ENCODE results near the gene CDKL5.

CDKL5 gene

DNA sequence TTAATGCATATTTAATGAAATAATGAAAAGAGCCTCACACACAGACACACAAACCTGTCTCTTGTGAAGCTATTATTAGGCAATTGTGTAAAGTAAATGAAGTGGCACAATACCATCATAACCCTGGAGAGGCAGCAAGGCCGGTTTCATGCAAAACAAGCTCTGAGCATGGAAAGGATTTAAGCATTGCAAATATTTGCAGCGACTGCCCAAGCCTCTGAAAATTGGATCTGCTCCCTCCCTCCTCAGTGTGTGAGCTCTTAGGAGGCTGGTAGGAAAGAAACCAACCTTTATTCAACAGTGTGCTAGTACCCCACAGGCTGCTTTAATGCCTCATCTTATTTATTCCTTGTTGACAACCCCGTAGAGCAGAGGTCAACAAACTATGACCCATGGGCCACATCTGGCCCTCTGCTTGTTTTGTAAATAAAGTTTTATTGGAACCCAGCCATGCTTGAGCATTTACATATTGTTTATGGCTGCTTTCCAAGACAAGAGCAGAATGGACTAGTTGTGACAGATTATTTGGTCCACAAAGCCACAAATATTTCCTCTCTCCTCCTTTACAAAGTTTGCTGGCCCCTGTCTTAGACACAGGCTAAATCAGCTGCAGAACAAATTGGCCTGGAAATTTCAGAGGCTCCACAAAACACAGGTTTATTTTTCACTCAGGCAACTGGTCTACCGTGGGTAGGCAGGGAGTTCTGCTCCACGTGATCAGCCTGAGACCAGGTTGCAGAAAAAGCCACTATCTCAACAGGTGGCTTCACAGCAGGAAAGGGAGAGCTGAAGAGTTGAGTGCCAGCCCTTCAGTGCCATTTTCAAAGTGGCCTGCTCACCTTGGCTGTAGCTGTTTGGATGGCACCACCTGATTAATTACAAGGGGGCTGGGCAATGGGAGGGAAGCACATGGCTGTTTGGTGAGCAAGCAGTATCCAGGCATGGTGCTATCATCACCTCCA is 229.7 kb downstream of the CDKL5 start:
- DNase-seq, result no peak

DNA sequence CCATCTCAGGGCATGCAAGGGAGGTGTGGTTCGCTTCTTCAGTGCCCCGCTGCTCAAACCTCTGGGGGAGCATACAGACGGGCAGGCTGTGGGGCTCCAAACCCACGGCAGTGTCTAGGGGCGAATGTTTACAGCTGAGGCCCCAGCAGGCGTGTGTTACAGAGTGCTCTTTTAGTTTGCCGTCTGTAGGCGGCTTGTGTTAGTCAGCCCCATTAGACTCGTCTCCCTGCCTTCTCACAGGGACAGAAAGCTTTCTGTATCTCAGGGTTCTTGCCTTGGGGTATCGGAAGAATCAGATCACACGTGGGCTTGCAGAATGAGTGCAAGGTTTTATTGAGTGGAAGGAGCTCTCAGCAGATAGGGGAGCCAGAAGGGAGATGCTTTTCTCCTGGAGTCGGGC is 235.9 kb downstream of the CDKL5 start:
- DNase-seq, result no peak

DNA sequence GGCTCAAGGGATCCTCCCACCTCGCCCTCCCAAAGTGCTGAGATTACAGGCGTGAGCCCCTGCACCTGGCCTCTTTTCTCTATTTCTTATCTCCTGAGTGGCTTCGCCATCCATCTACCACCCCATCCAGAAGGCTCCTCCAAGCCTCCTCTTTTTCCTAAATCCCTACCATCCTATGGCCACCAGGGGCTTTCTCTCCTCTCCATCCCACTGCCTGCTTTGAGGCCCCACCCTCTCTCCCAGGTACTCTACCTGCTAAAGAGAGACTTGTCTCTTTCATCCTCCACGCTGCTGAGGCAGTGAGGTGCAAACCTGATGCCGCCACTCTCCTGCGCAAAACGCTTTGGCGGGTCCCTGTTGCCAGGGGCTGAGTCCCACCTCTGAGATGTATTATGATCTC is 239.5 kb downstream of the CDKL5 start:
- DNase-seq, result no peak

DNA sequence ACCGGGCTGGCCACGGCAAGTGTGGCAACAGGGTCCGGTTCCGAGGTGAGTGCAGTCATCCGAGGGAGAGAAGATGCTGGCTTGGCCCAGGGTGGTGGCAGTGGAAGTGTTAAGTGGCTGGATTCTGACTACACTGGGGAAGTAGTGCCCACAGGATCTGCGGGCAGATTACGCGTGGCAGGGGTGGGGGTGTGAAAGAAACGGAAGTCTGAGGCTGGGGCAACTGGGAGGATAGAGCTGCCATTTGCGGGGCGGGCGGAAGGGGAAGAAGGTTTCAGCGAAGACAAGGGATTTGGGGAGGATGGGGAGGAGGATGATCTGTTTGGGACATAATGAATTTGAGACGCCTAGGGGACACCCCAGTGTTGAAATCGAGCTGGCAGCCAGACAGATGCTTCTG is 241.2 kb downstream of the CDKL5 start:
- DNase-seq, result no peak

DNA sequence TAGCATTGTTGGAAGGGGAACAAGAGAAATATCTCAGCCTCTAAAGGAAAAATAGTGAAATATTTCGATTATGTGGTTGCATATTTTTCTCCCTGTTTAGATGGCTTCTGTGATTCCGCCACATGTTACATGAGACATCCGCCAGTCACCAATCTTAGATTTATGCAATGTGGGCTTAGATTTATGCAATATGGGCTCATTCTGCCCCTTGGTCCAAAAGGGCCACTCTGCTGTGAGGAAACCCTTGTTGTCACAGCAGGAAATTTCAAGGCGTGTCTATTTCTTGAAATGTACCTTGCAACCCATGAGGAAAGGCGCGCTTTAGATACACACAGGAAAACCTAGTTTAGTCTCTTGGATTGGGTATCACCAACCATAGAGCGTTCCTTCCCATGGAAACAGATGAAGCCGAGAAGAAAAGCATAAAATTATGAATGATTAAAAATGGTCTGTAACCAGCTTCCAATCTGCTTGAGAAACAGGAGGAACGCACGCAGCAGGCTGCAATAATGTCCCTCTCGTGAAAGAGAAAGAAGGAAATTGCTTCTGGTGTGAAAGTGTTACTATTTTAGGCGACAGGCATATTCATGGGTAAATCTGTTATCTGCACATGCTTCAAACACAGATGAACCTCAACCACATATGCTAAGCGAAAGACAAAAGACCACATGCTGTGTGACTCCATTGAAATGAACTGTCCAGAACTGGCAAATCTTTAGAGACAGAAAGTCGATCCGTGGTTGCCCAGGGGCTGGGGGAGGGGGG is 242.8 kb downstream of the CDKL5 start:
- DNase-seq, result no peak

DNA sequence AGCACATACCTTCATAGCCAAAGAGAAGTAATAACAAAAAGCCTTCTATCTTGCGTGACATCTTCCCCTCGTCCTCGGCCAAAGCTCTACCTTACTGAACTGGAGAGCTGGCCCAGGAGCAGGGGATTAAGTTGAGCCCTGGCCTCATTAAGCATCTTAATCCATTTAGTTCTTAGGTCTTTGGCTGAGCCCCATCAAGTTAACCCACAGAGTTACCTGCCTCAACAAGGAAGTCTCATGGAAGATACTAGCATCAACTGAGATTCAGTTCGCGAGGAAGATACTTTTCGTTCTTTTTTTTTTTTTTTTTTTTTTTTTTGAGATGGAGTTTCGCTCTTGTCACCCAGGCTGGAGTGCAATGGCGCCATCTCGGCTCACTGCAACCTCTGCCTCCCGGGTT is 246.6 kb downstream of the CDKL5 start, which contains the start of gene RS1:
Gene RS1 (minus strand): TSS at position 101 of the 400 bp plus-strand sequence. CDS start 40 bp downstream, at position 61.
- DNase-seq, result no peak

DNA sequence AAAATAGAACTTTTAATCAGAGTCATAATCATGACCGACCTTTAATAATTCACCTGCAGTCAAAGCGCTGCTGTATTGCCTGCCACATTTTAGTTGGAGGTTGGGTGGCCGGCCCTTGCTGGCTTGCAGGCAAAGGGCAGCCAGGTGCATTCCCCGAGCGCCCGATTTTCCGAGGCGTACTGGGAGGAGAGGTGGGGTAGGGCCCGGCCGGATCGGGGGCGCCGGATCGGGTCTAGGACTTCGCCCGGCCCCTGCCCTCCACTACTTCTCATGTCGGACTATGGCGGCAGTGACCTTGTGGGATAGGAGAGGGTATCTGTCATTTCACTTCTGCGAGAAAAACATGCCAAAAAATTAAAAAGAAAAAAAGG is 249.0 kb downstream of the CDKL5 start:
- DNase-seq, result peak; percentile 5

DNA sequence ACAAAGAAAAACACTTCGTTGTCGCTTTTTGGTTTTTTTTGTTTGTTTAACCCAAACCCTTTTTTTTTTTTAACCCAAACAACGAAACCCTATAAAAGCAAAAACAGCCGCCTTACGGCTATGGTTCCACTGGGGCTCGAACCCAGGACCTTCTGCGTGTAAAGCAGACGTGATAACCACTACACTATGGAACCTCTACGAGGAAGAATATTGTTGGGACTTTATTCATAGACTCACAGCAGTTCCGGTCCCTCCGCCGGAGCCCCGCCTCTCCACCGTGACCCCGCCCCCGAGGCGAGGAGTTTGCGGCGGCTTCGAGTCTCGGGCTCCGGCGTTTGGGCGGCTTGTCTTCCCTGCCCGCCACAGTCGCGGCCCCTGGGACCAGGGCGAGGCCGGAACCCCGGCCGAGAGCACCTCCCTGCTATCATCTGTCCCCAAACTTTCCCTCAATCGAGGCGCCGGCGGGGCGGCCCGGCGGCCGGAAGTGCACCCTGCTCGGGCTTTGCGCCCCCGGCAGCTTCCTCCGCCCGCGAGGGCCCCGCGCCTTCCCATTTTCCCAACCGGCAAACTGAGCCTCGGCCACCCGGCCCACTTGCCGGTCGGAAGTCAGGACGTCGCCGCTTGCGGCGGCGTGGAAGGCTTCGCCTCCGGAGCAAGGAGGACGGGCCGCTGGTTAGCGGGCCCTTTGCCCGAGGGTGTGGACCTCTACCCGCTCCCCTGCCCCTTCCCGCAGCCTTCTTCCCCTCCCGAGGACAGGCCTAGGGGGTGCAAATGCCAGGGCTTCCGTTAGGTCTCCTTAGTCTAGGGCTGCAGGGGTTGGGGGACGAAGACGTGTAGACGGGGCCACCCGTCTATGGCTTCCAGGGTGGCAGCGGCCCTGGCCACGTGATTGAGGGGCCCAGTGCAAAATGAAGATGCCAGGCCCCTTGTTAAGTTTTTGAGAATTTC is 249.7 kb downstream of the CDKL5 start:
- DNase-seq, result peak; percentile 74

DNA sequence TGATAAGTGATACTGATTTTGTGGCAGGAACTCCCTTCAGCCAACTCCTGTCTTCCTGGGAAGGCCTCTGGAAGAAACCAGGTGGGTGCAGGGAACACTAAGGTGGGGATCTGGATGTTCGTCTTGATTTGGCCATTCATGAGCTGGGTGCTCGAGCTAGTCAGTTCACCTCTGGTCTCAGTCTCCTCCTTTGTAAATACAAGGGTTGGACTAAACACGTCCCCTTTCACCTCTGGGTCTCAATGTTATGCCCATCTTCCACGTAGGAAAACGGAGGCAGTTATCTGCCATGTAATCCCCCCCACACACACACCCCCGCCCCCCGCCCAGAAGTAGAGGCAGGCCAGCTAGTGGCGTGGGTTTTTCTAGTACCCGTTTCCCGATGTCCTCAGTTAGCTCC is 250.6 kb downstream of the CDKL5 start:
- DNase-seq, result no peak

DNA sequence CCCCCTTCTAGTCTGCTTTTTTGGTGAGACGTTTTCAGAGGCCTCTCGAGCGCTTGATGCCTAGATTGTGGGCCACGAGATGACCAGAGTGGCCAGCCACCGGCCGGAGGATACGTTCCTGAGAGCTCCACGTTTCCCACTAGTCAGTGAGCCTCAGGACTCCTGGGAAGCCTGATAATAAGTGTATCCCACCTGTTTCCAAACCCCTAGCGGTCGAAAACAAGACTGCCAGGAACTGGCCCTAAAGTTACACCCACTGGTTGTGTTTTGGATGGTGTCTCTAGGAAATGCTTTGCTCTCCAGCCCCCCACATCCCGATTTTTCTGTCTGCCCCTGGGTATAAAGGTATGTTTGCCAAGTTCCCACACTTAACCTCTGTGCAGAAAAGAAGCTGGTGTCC is 251.1 kb downstream of the CDKL5 start:
- no peak for DNase-seq

DNA sequence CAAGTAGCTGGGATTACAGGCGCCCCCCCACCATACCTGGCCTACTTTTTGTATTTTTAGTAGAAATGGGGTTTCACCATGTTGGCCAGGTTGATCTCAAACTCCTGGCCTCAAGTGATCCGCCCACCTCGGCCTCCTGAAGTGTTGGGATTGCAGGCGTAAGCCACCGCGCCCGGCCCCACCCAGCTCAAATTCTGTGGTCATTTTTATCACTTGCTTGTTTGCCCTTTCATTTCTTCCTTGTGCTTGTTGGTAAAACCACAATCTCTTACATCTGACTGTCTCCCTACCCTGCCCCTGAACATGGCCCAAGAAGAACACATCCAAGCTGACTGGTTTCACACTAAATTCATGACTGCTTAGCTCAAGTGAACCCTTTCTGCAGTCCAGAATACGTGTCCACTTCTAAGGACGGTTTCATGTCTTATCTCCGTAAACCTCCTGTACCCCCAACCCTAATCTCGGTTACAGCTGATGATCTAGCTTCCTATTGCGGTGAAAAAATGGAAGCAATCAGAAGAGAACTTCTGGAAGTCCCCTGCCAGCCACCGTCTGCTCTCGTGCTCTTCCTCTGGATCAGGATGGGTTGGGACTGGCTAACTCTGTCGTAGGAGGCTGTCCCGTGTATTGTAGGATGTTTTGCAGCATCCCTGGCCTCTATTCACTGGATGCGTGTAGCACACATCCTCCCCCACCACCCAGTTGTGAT is 251.9 kb downstream of the CDKL5 start:
- DNase-seq, result no peak

DNA sequence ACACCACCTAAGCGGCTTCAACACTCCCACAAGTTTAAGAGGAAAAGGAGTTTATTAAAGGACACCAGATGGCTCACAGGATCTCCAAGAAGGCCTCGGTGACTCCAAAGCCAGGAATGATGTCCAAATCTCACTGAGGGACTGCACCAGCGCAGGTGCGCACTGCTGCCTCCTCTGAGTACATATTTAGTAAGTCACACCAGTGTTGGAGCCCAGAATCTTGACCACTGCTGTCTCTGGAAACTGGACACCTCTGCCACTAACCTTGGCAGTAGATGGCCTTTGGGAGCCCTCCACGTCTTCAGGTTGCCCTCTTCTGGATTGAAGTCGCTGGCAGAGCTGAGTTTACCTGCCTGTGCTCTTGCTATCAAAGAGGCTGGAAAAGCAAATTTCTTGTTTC is 256.6 kb downstream of the CDKL5 start:
- no peak for DNase-seq

DNA sequence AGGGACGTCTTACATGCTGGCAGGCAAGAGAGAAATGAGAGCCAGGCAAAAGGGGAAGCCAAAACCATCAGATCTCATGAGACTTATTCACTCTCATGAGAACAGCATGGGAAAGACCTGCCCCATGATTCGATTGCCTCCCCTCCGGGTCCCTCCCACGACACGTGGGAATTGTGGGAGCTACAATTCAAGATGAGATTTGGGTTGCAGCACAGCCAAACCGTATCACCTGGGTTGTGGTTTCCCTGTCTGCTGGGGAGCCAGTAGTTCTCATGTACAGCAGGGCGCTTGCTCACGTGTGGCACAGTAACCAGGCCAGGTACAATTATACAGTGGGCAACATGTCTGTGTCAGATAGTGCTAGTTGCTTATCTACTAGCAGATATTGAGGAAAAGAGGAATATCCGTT is 257.6 kb downstream of the CDKL5 start:
- DNase-seq, result no peak

DNA sequence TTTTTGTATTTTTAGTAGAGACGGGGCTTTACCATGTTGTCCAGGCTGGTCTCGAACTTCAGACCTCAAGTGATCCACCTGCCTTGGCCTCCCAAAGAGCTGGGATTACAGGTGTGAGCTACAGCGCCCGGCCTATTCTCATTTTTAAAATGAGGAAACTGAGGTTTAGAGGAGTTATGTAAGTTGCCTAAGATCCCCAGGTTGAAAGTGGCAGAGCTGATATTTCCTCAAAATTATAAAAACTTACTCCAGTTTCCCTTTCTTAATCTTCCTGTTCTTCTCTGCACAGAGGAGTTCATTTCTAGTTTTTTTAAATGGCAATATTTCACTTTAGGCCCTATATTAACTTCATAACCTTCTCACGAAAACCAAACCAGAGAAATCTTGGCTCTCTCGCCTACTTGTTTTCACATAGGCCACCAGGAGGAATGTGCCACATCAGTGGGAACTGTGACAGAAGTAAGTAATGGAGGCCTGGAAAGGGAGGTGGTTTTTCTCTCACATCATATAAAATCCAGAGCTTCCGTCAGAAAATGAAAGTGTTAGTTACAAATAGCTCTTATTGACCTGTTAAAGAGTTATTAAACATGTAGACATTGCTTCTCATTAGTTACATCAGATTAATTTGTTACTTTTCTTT is 262.6 kb downstream of the CDKL5 start:
- no peak for DNase-seq

DNA sequence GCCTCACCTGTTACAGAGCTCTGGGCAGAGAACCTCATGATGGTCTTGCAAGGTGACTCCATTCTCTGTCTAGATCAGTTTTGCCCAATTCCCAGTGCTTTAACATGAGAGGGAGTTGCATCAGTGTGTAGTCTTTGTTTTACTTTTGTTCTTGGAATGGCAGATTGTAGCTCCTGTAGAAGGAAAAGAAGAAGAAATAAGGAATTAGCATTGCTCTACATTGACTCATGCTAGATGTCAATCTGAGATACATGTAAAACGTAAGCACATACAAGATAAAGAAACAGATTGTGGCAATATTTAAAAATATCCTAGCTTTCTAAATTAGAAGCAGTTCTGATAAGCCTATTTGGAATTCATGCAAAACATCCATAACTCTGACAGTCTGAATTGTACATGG is 266.0 kb downstream of the CDKL5 start:
- DNase-seq, result no peak

DNA sequence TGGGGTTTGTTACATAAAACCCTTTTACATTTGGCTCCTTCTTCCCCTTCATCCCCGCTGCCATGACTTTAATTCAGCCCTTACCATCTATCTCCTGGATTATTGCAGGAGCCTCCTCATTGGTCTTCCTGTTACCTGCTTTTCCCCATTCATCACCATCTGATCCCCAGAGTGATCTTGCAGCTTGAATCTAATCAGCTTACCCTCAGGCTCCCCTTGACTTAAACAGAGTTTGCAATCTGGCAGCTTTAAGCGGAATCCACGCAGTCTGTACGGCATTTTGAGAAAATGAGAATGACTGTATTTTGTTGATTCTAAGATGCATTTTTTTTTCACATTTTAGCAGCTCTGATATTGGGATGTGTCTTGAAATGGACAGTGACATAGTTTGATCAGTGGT is 267.1 kb downstream of the CDKL5 start:
- DNase-seq, result no peak

DNA sequence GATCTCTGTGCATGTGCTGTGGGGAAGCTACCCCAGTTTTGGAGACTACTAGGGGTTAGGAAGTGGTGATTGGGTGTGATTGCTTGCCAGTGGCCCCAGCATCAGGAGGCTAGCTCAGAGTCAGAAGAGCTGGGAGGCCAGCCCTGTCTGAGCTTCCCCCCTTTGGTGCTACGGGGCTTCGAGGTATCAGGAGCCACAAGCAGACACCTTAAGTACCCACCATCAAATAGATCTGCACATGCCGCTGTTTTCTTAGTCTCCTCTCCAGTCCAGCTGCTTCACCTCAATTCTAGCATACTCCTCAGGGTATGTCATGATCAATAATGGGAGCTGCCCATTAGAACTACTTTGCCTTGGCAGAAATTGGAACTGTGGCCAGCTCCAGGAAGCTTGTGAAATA is 271.2 kb downstream of the CDKL5 start:
- DNase-seq, result no peak

DNA sequence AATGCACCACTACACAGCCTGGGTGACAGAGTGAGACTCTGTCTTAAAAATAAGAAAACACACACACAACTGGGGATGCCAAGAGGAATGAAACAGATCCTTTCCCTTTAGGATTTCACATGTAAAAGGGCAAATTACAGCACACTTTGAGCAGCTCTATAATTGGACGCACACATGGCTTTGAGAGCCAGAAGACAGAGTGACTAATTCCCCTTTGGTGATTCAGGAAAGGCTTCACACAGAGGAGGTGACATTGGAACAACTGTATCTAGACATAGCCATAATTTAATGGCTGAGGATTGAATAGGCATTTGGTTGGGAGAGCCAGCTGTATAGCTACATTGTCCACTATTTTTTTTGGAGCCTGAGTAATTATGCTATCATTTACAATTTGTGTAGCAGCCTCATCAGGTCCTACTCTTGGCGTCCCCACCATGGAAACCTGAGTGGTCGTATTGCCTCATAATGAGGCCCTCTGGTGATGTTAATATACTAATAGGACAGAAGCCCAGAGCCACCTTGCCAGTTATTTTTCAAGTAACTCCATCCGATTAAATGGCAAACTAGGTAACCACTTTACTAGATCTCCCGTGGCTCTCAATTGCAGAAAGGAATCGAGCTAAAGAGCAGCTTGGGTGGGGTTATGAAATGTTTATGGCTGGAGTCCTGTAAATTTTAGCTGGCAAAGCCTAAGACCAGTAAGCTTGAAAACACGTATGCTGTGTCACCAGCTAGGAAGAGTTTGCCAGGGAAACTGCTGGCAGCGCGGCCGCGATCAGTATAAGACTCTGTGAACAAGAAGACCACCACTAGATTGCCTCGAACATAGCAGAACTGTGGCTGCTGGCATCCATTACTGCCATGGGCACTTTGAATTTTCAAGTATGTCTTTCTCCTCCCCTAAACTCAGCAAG is 273.6 kb downstream of the CDKL5 start:
- DNase-seq, result no peak

DNA sequence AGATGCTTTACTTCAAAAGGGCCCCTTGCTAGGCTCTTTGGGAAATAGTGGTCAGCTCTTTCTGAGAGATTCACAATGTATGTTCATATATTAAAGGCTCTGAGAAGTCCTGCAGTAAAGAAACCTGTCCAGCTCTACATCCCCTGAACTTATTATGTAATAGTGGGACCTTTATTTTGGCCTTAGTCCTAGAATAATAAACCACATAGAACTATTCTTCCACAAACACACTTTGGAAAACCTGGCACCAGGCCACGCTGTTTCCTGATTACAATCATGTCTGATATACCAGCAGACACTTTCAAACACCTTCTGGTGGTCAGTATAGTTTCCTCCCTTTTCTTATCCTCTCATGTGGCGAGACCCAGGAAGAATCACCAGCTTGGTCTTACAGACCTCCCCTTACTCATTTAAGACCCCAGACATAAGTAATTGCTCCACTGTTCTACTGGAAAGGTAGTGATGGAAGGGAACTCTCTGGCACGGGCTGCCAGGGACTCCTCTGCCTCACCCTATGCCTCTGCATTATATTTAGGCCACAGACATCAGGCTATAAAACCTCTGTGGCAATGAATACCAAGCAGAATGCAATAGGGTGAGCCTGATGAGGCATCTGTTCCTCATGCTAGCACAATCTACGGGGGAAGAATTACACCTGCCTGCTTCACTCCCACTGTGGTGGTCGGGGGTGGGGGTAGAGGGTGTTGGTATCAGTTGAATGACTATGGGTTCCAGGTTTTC is 276.4 kb downstream of the CDKL5 start:
- DNase-seq, result no peak

All from stimulated activated CD4-positive, alpha-beta T cell treated with anti-CD3 and anti-CD28 coated beads, Interleukin-4, amount 100 ng/mL, for 1 hour (primary cell).